CD4-positive, alpha-beta T cell treated with Interleukin-17A for 1 hour (primary cell): Measurements from ENCODE around the gene MYH9.
"Not testable (repeated sequence)": the region's sequence is repeated elsewhere in the genome, so short reads cannot be mapped to it uniquely, and the experiment has no call there.

Source experiments
- DNase-seq: peaks from one replicate; pipeline ENCODE4 v3.0.0-alpha.2; 2020

MYH9 gene

DNA sequence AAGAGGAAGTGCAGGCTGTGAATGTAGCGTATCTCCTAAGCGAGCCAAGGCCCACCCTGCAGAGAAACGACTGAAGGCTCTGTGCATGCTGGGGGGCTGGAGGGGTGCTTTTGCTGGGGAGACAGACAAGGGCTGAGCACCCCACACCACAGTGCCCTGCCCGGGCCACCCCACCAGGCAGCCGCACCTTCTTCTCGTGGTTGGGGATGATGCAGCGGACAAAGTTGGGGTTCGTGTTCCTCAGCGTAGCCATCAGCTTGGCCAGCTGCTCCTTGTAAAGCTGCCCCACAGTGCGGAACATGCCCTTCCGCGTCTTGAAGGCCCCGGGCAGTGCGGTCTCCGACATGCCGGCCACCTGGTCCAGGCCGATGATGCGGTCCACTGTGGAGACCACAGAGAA lies 81.5 kb downstream of the MYH9 start:
- no peak for DNase-seq

DNA sequence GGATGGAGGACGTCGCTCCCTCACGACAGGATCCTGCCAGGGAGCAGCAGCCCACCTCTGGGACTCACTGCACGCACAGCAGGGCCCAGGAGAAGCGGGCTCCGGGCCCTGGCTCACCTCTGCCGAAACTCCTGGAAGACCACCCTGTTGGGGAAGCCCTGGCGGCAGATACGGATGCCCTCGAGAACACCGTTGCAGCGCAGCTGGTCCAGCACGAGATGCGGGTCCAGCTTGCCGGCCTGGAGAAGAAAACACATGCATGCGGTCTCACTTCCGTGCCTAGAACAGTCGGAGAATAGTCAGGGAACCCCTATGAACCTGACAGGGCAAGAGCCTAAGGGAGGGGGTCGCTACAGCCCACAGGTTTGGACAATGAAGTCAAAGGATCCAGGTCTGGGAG lies 82.0 kb downstream of the MYH9 start:
- no peak for DNase-seq

- no peak for DNase-seq
Measured at GRCh38 chr22:36304429-36304828, 83.3 kb downstream of the MYH9 start.

DNA sequence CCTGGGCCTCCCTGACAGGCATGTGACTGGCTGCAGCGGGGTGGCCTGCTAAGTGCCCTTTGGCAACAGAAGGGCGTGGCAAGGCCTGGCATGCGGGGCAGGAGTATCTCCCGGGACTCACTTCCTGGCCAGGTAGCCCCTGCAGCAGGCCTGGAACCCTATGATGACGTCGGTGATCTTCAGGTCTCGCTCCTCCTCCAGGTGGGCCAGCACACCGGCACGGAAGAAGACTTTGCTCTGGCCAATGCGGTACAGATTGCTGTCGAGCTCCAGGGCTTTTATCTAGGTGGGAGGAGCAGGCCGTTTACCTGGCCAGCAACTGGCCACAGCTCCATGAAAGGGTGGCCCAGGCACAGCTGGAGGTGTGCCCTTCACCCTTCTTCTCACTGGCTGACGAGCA lies 83.9 kb downstream of the MYH9 start:
- DNase-seq: no peak

DNA sequence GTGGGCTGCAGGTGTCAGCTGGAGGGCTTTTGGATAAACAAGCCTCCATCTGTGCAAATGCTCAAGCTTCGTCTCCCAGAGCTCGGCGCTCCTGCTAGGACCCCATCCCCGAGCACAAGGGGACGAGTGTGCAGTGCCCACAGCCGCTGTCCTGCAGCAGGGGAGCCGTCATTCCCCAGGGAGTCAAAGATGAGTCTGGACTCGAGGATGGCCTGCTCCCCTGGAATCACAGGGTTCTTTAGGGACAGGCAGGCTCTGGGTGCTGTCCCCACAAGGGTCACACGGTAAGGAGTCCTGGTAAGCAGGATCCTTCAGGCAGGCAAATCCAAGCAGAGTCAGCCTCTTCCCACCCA lies 84.7 kb downstream of the MYH9 start:
- DNase-seq: no peak

GRCh38 chr22:36302439-36303114 lies 85.2 kb downstream of the MYH9 start:
- no peak for DNase-seq

DNA sequence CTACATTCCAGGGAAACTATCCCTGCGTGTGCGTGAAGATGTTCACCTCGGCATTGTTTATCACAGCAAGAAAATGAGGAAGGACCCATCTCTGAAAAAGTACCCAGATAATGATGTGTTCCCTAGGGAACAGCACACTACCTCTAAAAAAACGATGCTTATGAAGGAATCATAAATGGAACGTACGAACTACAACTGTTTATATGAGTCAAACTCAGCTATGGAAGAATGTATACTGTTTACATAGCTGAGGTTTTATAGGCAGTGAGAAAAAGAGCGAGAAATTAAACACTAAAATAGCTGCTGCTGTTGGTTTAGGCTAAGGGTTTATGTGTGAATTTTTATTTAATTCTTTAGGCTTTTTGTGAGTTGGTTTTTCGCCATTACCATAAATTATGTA lies 85.9 kb downstream of the MYH9 start:
- no peak for DNase-seq

GRCh38 chr22:36301384-36301828 lies 86.4 kb downstream of the MYH9 start:
- DNase-seq: peak; percentile 85

DNA sequence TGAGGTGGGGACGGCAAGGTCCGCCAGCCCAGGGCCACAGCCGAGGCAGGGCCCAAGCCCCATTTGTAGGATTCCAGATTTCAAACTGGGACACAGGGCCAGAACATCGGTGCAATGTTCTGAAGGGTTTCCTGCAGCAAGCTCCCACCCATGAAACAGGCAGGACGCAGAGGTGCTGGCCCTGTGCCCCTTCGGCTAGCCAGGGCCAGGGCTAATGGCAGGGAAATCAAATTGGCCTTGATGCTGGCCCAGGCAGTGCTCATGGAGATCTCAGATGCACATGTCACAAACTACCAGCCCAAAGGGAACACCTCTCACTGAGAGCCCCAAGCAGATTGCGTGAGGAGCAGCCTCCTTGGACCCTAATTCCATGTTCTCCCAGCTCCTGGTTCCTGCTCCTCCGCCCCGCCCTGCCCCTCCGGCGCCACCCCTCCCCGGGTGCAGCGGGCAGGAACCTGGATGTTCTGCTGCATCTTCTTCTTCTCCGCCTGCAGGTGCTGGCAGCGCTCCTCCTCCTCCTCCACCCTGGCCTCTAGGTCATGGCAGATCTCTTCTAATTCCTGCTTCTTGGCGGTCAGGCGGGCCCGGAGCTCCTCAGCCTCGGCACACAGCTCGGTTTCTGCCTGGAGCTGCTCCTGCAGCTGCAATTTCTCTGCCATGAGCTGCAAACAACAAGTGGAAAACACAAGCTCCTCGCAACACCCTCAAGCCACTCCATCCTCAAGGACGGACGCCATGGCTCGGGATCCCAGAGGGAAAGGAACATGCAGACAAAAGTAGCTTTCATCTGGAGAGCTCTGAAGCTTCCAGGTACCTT lies 87.2 kb downstream of the MYH9 start:
- DNase-seq: no peak

- no peak for DNase-seq
Measured at GRCh38 chr22:36299911-36300310, 87.9 kb downstream of the MYH9 start.

GRCh38 chr22:36299295-36299694 lies 88.5 kb downstream of the MYH9 start:
- DNase-seq: no peak

DNA sequence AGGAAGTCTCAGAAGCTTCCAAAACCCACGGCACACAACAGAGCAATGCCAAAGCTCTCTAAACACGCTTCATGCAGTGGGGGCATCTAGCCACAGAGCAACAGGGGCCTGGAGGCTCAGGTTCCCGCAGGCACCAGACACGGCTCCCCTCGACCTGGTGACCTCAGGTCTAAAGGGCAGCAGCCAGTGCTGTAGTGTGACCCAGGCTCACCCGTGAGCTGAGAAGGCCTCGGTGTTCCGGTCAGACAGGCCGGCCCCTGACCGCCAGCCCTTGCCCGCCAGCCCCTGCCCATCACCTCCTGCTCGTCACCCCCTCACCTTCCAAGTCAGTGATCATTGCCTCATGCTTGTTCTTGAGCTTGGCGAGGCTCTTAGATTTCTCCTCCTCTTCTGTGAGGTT lies 89.2 kb downstream of the MYH9 start:
- DNase-seq: no peak

- no peak for DNase-seq
Measured at GRCh38 chr22:36298118-36298517, 89.6 kb downstream of the MYH9 start.

GRCh38 chr22:36297568-36297967 lies 90.2 kb downstream of the MYH9 start:
- DNase-seq: no peak

DNA sequence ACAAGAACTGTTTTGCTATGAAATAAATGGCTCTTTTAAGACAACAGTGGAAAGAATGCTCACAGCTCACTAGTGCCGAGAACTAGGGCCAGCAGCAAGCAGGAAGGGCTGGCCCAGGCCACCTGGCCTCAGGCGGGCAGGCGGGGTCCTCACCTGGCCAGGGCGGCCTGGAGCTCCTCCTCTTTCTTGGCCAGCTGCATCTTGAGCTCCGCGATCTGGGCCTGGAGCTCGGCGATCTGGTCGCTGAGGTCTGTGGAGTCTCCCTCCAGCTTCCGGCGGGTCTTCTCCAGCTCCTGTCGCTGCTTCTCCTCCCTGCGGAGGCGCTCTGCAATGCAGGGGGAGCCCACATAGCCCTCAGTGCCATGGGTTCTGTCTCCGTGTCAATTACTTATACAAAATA lies 91.1 kb downstream of the MYH9 start:
- no peak for DNase-seq

DNA sequence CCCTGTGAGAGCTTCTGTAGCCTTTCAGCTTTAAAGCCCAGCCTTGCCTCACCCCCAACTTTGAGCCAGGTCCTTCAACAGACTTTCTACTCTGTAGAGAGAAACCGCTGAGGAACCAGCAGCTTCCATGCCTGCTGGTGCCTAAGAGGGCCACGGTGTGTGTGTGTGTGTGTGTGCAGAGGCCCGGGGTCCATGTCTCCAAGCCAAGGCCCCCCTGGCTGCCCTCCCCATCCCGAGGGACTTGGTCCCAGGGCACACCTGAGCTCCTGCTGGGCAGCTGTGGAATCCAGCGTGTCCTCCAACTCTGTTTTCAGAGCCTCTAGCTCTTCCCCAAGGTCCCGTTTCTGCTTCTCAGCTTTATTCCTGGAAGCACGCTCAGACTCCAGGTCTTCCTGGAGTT lies 92.5 kb downstream of the MYH9 start:
- DNase-seq: no peak

GRCh38 chr22:36294801-36295200 lies 93.0 kb downstream of the MYH9 start:
- no peak for DNase-seq

GRCh38 chr22:36294293-36294620 lies 93.5 kb downstream of the MYH9 start:
- DNase-seq: no peak

- no peak for DNase-seq
Measured at GRCh38 chr22:36293606-36294292, 94.0 kb downstream of the MYH9 start.

- no peak for DNase-seq
Measured at GRCh38 chr22:36292823-36293530, 94.8 kb downstream of the MYH9 start.

DNA sequence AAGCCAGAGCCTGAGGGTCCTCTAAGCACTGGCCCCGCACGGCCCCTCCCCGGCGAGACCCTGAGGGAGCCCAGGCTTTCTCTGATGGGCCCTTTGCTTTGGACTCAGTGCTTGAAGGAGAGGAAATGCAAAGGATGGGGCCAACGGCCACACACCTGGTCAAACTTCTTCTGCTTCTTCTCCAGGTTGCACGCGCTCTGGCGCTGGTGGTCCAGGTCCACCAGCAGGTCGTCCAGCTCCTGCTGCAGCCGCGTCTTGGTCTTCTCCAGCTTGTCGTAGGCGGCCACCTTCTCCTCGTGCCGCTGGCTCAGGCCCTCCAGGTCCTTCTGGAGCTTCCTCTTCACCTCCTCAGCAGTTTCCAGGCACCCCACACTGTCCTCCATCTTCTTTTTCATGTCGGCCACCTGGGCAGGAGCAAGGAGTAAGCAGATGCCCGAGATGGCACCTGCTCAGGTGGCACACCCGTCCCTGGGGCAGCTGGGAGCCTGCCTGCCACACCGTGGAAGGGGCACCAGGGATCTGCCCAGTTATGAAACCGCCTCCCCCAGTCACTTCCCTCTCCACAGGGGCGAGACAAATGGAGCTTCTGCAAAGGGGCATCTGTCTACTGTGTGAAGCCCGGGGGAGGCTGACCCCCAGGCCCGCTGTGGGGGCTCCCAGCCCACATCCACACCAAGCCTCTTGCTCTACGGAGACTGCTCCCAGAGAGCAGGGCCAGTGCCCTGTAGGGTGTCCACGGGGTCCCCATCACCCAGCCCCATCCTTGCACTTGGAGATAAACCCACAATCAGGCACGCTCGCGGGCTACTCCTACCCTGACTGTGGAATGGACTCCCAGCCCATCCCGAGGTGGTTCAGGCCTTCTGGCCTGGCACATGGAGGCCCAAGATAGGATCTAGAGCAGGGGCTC lies 95.7 kb downstream of the MYH9 start:
- DNase-seq: no peak

- not testable (repeated sequence) for DNase-seq
Measured at GRCh38 chr22:36290391-36291075, 97.2 kb downstream of the MYH9 start.
